C4-2B (cell line): ENCODE results near the gene PLA2R1.

Experiments
- ZFX ChIP-seq: fragments of 450-650 bp; IDR thresholded peaks from 2 replicates; pipeline ENCODE4 v1.6.1; 2017
- TF ChIP-seq, protein P1 (sequence below): fragments of 450-650 bp; conservative IDR thresholded peaks from 2 replicates; pipeline ENCODE4 v1.5.1; 2017; ENCODE audit warnings: mild to moderate bottlenecking

DNA sequence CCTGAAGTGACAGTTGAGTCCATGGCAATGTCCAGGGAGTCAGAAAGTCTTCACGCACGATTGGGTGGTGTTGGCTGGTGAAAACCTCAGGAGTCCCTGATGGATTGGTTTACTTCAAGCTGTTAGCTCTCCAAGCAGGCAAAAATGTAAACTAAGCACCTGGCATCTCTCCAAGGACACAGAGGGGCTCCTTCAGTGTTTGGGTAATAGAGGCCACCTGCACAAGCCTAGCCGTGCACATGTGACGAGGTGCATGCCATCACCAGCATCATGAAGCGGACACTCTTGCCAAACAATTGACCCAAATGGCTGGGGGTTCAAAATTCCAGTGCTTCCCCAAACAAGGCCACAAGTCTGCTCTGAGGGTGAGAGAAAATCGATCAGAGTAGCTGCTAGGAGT, 159.7 kb downstream of the PLA2R1 start:
- TF ChIP-seq, protein P1, sequence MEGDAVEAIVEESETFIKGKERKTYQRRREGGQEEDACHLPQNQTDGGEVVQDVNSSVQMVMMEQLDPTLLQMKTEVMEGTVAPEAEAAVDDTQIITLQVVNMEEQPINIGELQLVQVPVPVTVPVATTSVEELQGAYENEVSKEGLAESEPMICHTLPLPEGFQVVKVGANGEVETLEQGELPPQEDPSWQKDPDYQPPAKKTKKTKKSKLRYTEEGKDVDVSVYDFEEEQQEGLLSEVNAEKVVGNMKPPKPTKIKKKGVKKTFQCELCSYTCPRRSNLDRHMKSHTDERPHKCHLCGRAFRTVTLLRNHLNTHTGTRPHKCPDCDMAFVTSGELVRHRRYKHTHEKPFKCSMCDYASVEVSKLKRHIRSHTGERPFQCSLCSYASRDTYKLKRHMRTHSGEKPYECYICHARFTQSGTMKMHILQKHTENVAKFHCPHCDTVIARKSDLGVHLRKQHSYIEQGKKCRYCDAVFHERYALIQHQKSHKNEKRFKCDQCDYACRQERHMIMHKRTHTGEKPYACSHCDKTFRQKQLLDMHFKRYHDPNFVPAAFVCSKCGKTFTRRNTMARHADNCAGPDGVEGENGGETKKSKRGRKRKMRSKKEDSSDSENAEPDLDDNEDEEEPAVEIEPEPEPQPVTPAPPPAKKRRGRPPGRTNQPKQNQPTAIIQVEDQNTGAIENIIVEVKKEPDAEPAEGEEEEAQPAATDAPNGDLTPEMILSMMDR = no peak
- TF ChIP-seq ZFX = no peak
